HPDE6-E6E7 (cell line): Measurements from ENCODE around the gene ANKRD1.
"Not testable (repeated sequence)": the region's sequence is repeated elsewhere in the genome, so short reads cannot be mapped to it uniquely, and the experiment has no call there.

Source experiments
- DNase-seq: peaks from one replicate; pipeline ENCODE4 v3.0.0; 2011; ENCODE audit warnings: missing footprints; ENCODE audit errors: extremely low spot score

Gene ANKRD1

DNA sequence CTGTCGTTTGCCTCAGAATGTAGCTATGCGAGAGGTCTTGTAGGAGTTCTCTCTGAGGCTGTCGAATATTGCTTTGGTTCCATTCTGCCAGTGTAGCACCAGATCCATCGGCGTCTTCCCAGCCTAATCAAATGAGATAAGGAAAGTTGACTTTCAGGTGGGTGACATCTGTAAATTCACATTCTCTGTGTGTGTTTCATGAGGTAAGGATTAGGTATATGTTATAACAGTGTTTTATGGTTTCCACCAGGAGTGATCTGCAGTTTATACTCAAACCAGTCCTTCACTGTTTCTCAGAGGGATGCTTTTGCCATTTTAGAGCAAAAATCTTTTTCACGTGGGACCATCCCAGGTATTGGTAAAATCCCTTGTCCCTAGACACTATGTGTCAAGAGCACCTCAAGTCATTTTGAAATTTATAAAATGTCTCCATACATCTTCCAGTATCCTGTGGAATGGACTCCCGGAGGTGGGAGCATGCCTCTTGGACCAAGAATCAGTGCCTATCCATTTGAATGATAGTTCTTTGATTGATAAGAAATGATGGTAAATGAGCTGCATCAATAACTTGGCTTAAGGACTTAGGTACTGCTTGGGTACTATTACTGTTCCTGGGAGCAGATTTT, 7.9 kb downstream of the ANKRD1 start:
- DNase-seq, result no peak

DNA sequence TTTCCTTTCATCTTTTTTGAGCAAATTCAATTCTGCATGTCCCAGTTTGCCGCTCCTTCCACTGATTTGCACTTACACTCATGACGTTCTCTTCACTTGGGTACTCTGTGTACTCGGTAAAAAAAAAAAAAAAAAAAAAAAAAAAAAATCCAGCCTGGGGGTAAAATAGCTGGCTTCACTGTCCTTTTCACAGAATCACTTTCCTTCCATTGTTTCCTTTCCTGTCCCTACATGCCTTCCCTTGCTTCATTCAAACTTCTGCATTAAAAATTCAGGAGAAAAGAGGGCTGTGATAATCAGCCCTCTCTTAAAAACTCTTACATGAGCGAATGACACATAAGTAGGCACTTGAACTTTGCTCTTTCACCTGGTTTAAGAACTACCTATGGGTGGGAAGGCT, 8.7 kb downstream of the ANKRD1 start:
- peak; percentile 44 for DNase-seq

DNA sequence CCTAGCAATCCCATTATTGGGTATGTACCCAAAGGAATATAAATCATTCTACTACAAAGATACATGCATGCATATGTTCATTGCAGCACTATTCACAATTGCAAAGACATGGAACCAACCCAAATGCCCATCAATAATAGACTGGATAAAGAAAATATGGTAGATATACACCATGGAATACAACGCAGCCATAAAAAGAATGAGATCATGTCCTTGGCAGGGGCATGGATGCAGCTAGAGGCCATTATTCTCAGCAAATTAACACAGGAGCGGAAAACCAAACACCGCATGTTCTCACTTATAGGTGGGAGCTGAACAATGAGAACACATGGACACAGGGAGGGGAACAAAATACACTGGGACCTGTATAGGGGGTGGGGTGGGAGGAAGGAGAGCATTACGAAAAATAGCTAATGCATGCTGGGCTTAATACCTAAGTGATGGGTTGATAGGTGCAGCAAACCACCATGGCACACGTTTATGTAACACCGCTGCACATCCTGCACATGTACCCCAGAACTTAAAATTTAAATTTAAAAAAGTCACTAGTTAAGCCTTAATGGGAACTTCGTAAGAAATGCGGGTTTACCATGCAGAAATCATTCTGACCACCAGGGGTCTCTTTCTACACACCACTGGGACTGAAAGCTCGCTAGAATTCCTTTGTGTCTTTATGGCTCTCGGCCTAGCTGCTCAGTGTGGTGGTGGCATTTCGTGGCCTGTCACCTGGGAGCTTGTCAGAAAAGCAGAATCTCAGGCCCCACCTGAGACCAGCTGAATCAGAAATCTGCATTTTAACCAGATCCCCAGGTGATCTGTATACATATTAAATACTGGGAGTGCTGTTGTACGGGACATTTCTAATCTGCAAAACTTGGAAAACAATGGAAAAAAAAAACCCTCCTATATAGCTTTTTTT, 9.5 kb downstream of the ANKRD1 start:
- DNase-seq, result peak; percentile 59

DNA sequence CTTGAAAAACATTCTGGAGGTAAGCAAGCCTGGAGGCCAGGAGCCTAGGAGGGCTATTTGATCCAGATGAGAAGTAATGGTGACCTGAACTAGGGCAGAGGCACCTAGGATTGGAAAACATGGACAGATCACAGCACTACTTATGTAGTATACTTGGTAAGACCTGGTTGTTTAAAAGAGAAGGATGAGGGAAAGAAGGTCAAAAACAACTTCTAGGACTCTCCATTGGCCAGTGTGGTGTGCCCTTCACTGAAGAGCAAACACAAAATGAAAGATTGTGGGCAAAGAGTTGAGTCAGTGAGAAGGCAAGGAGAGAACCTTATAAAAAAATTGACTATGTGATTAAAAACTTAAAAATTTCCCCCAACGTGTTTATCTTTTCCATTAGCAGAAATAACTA, 14.3 kb downstream of the ANKRD1 start:
- no peak for DNase-seq

DNA sequence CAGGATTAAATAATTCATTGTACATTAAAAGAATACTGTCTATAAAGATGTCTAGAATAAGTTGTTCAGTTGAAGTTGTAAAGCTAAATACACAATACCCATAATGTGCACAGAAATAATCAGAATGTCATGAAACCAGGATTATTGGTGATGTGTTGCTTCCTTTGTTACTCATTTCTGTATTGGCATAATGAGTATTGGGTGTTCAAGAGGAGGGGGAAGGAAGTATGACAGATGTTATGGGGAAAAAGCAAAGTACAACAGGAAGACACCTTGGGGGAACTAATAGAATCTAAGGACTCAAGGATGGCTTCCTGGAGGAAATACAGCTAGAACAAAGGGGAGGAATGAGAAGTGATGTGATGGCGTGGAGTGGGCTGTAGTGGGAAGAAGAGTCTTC, 15.0 kb downstream of the ANKRD1 start:
- no peak for DNase-seq

DNA sequence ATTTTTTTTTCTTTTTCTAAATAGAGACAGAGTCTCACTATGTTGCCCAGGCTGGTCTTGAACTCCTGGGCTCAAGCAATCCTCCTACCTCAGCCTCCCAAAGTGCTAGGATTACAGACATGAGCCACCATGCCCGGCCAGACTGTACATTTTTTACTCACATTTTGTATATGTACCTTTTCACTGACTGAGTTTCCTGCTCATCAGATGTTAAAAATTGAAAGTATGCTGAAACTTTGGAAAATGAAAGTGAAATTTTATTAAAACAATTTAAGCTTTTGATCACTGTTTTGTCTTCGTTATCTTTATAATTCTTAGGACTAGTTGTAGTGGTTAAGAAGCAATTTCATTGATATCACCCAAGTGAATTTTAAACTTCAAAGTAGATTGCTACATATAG, 24.0 kb downstream of the ANKRD1 start:
- DNase-seq, result not testable (repeated sequence)

DNA sequence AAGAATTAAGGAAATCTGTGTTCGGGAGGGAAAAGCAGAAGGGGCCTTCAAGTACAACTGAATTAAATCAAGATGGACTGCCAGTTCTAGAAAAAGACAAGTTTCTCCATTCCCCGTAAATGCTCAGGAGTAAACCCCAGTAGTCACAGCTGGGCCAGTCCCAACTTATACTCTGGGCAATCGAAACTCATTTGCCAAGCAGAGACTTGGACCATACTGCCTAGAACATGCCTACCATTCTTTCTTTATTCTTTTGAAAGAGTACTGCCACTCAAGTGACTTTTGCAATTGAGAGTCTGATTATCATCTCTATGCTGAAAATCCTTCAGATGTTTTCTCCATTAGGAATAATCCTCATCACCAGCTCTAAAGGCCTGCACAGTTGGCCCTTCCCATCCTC, 27.7 kb downstream of the ANKRD1 start:
- no peak for DNase-seq

DNA sequence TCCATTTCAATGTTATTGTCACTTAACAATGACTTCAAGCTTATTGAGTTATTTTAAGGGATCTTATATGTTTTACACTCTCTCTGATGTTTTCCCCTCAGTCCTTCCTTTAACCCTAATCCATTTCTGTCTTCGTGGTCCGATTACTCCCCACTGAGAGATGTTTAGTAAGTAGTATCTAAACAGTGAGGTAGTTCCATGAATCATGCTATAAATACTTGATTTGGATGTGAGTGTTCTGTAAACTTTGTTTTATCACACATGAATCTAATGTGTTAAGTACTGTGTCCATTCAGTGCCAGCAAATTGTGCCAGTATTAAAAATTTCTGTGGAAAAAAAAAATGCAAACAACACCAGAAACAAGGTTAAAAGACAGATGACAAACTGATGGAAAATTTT, 30.5 kb downstream of the ANKRD1 start:
- DNase-seq, result no peak

DNA sequence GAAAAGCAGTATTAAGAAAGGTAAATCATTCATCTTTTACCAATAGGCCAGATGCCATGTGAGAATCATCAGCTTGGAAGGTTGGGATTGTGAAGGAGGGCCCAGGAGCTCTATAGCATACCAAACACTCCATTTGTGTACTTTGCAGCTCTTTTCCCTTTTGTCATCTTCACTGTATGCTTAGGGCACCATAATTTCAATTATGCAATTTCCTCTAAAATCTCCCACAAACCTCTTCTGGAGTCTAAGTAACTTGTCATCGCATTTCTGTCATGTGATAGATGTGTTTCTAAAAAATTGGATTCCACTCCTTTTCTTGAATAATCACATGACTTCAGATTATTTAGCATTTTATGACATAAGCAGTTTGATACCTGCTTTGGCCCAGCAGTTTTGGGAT, 31.3 kb downstream of the ANKRD1 start:
- no peak for DNase-seq

DNA sequence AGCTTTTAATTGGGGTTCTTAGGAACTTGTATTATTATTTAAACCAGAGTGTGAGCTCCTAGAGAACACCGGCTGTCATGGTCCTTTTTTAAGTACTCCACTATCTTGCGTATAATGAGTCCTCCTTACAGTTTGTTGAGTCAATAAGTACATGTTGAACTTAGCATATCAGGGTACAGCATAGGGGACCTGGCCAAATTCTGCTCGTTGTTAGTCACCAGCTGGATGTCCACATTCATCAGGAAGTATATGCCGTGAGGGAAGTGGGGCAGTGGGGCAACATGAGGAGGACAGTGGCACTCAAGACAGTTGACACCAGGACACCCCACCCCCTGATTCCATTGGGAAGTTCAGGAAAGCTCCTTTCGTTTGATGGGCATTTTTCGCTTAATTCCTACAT, 32.5 kb downstream of the ANKRD1 start:
- no peak for DNase-seq

DNA sequence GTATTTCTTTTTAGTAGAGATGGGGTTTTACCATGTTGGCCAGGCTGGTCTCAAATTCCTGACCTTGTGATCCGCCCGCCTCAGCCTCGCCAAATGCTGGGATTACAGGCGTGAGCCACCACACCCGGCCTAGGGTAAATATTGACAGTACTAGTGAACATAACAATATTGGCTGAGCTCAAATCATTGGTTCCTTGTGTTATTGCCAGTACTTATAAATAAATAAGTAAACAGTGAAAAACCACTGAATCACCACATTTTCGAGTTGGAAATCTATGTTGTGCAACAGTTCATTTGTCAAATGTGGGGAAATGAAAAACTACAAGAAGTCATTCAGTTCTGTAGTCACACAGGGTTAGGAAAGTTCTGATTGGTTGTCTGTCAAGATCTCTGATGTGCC, 33.3 kb downstream of the ANKRD1 start:
- no peak for DNase-seq

DNA sequence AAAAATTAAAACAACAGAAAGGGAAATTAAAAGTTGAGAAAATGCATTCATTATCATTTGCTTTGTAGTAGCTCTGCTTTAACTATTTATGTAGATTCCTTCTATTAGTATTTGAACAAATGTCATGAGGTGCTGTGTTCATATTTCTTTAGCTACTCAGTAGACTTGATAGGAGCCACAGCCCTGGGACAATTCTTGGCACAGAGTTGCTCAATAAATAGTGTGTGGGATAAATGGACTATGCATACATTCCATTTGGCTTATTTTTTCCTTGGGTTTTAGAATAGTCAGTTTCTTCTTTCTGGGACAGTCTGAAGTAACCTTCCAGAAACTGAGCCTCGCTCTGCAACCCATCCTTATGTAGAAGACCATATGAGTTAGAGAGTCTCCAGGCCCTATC, 35.7 kb downstream of the ANKRD1 start:
- no peak for DNase-seq

DNA sequence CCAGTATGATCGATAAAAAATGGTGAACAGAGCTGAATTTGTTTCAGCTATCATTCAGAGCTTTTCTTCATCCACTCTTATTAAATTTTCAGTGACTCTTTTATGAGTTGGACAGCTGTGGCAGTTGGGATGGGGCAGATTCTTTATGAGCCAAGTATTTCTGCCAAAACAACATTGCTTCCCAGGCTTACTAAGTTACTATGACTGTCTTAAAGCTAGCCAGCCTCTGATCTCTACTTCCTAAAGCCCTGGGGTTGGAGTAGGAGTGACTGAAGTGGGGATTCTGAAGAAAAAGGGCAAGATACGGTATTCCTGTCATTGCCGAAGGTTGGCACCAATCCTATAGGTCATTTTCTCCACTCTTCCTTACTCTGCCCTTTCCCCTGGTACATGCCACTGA, 36.5 kb downstream of the ANKRD1 start:
- no peak for DNase-seq

DNA sequence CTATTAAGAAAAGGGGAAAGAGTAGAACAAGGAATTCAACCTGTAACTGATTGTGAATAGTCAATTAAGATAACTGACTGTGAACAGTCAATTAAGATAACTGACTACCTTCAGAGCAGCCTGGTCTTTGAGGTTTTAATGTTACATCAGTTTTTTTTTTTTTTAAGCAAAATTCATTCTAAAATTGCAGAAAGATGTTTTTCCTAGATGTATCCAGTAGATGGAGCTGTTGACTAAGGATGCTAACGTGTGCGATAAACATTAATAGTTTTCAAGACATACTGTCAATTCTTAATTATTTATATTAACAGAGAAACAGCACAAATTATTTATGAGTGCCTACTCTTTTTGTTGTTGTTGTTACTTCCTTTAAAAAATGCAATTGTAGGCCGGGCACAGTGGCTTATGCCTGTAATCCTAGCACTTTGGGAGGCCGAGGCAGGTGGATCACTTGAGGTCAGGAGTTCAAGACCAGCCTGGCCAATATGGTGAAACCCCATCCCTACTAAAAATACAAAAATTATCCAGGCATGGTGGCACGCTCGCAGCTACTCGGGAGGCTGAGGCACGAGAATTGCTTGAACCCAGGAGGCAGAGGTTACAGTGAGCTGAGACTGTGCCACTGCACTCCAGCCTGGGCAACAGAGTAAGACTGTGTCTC, 40.7 kb downstream of the ANKRD1 start:
- not testable (repeated sequence) for DNase-seq

DNA sequence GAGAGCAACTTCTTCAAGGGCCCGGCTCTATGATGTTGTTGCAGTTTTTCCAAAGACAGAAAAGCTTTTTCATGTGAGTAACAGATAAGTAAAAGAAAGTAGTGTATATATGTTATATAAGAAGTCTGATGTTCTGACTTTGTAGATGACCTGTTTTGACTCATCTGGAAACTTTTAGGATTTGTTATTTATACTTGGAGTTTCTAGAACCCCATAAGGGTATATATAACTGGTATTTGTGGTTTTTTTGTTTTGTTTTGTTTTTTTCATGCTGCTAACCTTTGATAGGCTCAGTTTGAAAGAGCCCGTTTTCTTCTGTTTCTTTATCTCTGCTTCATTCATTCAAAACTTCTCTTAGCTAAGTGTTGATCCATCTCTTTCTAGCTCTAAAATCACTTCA, 41.8 kb downstream of the ANKRD1 start:
- no peak for DNase-seq

DNA sequence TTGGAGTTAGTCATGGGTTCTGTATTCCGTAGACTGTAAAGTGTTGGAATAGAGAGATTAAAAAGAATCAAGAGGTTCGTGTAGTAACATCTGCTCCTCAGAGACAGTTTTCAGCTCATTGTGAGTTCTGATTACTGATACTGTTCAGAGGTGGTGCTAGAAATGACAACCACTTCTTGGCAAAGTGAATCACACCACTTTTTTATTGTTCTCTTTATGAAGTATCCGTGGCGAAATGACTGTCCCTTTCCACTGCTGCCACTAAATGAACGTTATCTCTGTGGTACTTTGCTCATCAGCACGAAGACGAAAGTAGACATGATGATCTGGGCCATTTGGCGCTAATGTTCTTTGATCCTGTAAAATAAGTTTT, 48.3 kb downstream of the ANKRD1 start:
- no peak for DNase-seq

DNA sequence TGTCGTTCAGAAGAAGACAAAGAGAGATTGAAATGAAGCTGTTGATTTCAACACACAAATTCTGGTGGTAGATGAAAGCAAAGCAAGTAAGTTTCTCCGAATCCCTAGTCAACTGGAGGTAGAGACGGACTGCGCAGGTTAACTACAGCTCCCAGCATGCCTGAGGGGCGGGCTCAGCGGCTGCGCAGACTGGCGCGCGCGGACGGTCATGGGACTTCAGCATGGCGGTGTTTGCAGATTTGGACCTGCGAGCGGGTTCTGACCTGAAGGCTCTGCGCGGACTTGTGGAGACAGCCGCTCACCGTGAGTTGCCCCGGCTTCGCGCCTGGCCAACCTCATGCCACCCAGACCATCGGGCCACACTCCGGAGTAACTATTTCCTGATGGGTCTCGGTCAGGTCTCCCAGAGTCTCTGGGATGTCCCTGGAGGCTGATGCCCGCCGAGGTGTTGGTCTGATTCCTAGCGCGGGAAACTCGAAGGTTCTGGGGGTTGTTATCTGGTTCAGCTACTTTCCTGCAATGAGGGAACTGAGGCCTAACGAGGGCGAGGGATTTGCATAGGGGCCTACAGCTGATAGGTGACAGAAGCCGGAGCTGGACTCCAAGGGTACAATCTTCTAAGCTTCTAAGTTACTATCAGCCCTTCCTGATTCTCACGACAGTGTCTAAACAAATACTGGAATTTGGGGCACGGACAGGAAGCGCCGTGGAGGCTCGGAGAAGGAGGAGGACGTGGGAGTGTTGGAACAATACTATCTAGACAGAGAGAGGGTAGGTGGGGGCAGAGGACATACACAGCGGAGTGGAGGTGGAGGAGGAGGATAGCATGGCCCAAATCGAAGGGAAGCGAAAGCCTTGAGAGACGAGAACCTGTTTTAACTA, 48.9 kb downstream of the ANKRD1 start, which contains the start of gene RPP30:
RPP30 (plus strand) TSS at position 209 of the 882 bp plus-strand sequence; CDS start at position 222, 13 bp downstream.
- peak; percentile 85 for DNase-seq

DNA sequence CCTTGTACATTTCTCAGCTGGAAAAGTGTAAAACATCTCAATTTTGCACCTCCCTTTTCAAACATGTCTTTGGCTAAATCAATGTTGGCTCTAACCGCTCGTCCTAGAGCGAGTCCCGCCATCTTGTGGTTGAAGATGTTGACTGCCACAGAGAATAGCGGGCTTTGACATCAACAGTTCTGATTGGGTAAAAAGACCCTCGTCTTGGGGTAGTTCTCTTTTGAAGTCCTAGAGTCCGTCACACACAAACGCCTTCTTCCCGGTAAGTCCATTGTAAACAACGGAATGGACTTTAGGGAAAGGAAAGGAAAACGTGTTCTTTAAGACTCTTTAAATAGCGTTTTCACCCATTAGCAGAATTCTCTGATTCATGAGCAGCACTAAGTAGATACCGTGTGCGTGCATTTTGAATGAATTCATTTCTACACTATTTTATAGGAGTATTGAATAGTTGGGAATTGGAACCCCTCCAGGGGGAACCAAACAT, 49.6 kb downstream of the ANKRD1 start:
- no peak for DNase-seq

DNA sequence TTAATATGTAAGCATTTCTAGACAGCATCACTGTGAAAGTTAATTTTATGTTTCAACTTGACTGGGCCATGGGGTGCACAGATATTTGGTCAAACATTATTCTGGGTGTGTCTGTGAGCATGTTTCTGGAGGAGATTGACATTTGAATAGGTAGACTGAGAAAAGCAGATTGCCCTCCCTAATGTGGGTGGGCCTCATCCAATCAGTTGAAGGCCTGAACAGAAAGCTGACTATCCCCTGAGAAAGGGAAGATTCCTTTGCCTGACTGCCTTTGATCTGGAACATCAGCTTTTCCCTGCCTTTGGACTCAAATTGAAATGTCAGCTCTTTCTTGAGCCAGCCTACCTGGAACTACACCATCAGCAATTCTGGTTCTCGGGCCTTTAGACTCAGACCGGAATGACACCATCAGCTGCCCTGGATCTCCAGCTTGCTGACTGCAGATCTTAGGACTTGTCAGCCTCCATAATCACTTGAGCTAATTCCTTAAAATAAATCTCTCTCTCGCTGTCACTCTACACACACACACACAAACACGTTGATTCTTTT, 54.8 kb downstream of the ANKRD1 start:
- DNase-seq, result no peak

DNA sequence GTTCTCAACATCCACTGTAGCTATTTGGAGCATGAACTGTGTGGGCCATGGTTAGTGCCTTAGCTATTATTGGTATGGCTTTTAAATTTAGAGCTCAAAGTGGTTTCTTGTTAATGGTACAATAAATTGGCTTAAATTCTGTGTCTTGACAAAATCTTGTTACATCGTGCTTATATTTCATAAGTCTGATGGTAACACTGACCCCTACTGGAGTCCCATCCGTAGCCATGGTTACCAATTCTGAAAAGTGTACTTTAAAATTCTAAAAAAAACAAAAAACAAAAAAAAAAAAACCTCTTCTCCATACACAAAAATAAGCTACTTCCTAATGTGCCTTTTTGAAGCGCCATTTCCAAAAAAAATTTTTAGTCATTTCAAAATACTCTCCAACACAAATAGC, 55.5 kb downstream of the ANKRD1 start:
- DNase-seq, result no peak

DNA sequence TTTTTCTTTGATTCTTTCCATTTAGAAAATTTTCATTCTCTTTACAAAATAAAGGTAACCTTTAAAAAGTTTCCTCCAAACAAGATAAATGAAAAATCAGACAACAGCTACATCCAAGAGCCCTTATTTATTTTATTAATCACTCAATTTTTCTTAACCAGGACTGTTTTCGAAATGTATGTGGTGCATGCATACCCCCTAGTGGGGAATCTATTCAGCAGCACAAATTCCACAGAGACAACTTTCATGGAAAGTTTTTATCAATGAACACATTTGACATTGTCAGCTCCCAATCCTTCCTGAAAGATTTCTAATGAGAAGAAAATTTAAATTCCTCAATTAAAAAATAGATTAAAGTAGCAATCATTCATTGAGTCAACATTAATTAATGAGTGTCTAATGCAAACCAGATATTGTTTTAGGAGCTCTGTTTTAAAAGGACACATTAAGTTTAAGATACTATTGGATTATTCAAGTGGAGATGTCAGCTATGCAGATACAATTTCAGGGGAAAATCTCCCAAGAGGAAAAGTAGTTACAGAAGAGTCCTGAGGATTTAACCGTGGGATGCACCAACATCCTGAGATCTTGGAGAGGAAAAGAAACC, 57.9 kb downstream of the ANKRD1 start:
- DNase-seq, result no peak
